B cell (primary cell): ENCODE results near the gene MFSD8. TPM values are rescaled to one million over a fixed set of nuclear protein-coding genes. Genes with fewer than 3 reads are reported as not detected.

Experiments used
- ATAC-seq: fragments of 200-7000 bp; cut with Tn5 transposase; one replicate; pipeline ENCODE4 v1.10.0; 2021; ENCODE audit warnings: low read depth, mild to moderate bottlenecking, moderate number of reproducible peaks, moderate library complexity
- CTCF ChIA-PET: fragments of 350-600 bp; sonication (Branson Sonifier 250); formaldehyde crosslinking; loops from one replicate; lab custom pipeline; 2021; ENCODE audit warnings: antibody characterized with exemption, inconsistent platforms; lab: Charles Lee
- POLR2A ChIA-PET: fragments of 350-600 bp; sonication (Branson Sonifier 250); formaldehyde crosslinking; loops from one replicate; lab custom pipeline; 2021; ENCODE audit warnings: antibody characterized with exemption; lab: Charles Lee
- DNase-seq: peaks from one replicate; pipeline ENCODE4 v3.0.0; 2013
- H2AFZ ChIP-seq: 2 replicates; pipeline ENCODE4 v1.6.1; 2012; ENCODE audit warnings: mild to moderate bottlenecking, low read depth, low read length; ENCODE audit not compliant: insufficient read depth, poor library complexity, severe bottlenecking
- H3K27ac ChIP-seq, 2 donors: 1 replicate in 1 of 2; 2 replicates in 1 of 2; pipeline ENCODE4 v1.5.1; 2012 to 2013; ENCODE audit warnings: low read length in 2 of 2, mild to moderate bottlenecking in 2 of 2, moderate library complexity in 1 of 2
- H3K27me3 ChIP-seq, 4 experiments: fragments of 200-600 bp in 1 of 4; sonication (generic) in 1 of 4; replicated peaks in 1 of 4; 1 replicate in 2 of 4; 2 replicates in 2 of 4; pipeline versions ENCODE4 v1.6.1 to v1.7.0; 2013 to 2016; ENCODE audit warnings: low read length in 3 of 4, mild to moderate bottlenecking in 2 of 4, mixed read lengths in 1 of 4, moderate library complexity in 1 of 4; ENCODE audit not compliant: insufficient read depth in 4 of 4, control insufficient read depth in 3 of 4; ENCODE audit errors: control extremely low read depth in 1 of 4
- H3K36me3 ChIP-seq, 2 experiments: replicated peaks in 1 of 2; 1 replicate in 1 of 2; 2 replicates in 1 of 2; pipeline versions ENCODE4 v1.6.1 to v1.7.1; 2013; ENCODE audit warnings: low read length in 1 of 2; ENCODE audit not compliant: insufficient read depth in 2 of 2, control insufficient read depth in 1 of 2; ENCODE audit errors: control extremely low read depth in 1 of 2, extremely low read depth in 1 of 2
- H3K4me1 ChIP-seq, 2 donors: fragments of 200-600 bp in 1 of 2; sonication (generic) in 1 of 2; 1 replicate in 1 of 2; 2 replicates in 1 of 2; pipeline versions ENCODE4 v1.5.1 to v1.6.1; 2013 to 2017; ENCODE audit warnings: low read length in 2 of 2; ENCODE audit not compliant: control insufficient read depth in 2 of 2, insufficient read depth in 2 of 2
- H3K4me2 ChIP-seq: replicated peaks from 2 replicates; pipeline ENCODE3; 2012; ENCODE audit warnings: mild to moderate bottlenecking, low read depth, low read length; ENCODE audit not compliant: poor library complexity, severe bottlenecking
- H3K4me3 ChIP-seq, 5 experiments: fragments of 200-600 bp in 1 of 5; sonication (generic) in 1 of 5; 1 replicate in 3 of 5; 2 replicates in 2 of 5; pipeline versions ENCODE4 v1.5.1 to v1.7.0; 2011 to 2016; ENCODE audit warnings: low read length in 4 of 5, mild to moderate bottlenecking in 4 of 5, low read depth in 2 of 5, control low read depth in 1 of 5, moderate library complexity in 1 of 5; ENCODE audit not compliant: insufficient read depth in 1 of 5; ENCODE audit errors: control extremely low read depth in 1 of 5, extremely low read depth in 1 of 5
- H3K79me2 ChIP-seq: fragments of 200-600 bp; sonication (generic); one replicate; pipeline ENCODE4 v1.6.0; 2016; ENCODE audit warnings: low read length; ENCODE audit not compliant: control insufficient read depth, insufficient read depth
- H3K9ac ChIP-seq: fragments of 200-600 bp; sonication (generic); 2 replicates; pipeline ENCODE4 v1.6.1; 2017; ENCODE audit warnings: mild to moderate bottlenecking, low read length, moderate library complexity
- H3K9me3 ChIP-seq, 3 donors: one replicate each; pipeline versions ENCODE4 v1.6.1 to v1.7.1; 2013; ENCODE audit warnings: low read length in 2 of 3; ENCODE audit not compliant: control insufficient read depth in 2 of 3, insufficient read depth in 1 of 3; ENCODE audit errors: control extremely low read depth in 1 of 3
- H4K20me1 ChIP-seq: 2 replicates; pipeline ENCODE4 v1.6.0; 2012; ENCODE audit warnings: mild to moderate bottlenecking, low read length; ENCODE audit not compliant: insufficient read depth, control insufficient read depth, poor library complexity, severe bottlenecking
- H3K27ac Mint-ChIP-seq: one replicate; pipeline ENCODE4 v1.8.0; 2021; ENCODE audit warnings: mixed read lengths
- H3K27me3 Mint-ChIP-seq: one replicate; pipeline ENCODE4 v1.8.0; 2021; ENCODE audit warnings: mixed read lengths
- H3K4me1 Mint-ChIP-seq: one replicate; pipeline ENCODE4 v1.8.0; 2021; ENCODE audit warnings: mixed read lengths
- H3K4me3 Mint-ChIP-seq: one replicate; pipeline ENCODE4 v1.8.0; 2021; ENCODE audit warnings: mixed read lengths
- H3K9me3 Mint-ChIP-seq: one replicate; pipeline ENCODE4 v1.8.0; 2022; ENCODE audit warnings: mixed read lengths; ENCODE audit not compliant: insufficient read depth
- CTCF ChIP-seq: fragments of 200-600 bp; IDR thresholded peaks from one replicate; pipeline ENCODE4 v1.8.0; 2022; ENCODE audit warnings: antibody characterized with exemption, mild to moderate bottlenecking
- EZH2 ChIP-seq: IDR thresholded peaks from 2 replicates; pipeline ENCODE4 v1.6.1; 2012; ENCODE audit warnings: borderline replicate concordance, low read depth, mild to moderate bottlenecking, moderate library complexity, low read length; ENCODE audit not compliant: insufficient read depth, poor library complexity, severe bottlenecking
- WGBS: methylation state at CpG from one replicate; pipeline ENCODE4 v1.1.5; 2013; ENCODE audit warnings: missing lambda C conversion rate; ENCODE audit not compliant: insufficient coverage; 5-methylcytosine and 5-hydroxymethylcytosine counted together
- intact Hi-C: fragments of 100-400 bp; cut with micrococcal nuclease; formaldehyde crosslinking; loops from one replicate; pipeline ENCODE4 v1.10.0; 2022
- polyA plus RNA-seq: library from polyadenylated mRNA; depleted of rRNA; stranded (reverse); fragments of >200 nt; gene quantifications from 2 replicates; pipeline ENCODE4 v1.2.3, GENCODE V29; 2012
- total RNA-seq, 2 donors: library from RNA; stranded (reverse); fragments of 120-200 nt in 1 of 2; gene quantifications; 1 replicate in 1 of 2; 2 replicates in 1 of 2; pipeline versions ENCODE4 v1.2.3 to v1.2.4, GENCODE V29; 2013 to 2022

The MFSD8 gene
- total and polyA plus RNA-seq, 2 donors (not counting 1 experiment from before 2014, with no cell fraction given): 18.4 to 53.1 TPM

- Histone ChIP-seq H3K4me2 (no peak overlapping the region), H3K27ac (no peak overlapping the region), H3K4me1 (peaks cover 5 to 12% of the 10 kb centered on the region in 2 donors), H3K36me3 (peaks cover 0 to 12% of the 10 kb centered on the region in 2 experiments), H3K4me3 (no peak overlapping the region), H3K9ac (no peak overlapping the region), H3K9me3 (no peaks in the 10 kb centered on the region), H3K27me3 (no peaks in the 10 kb centered on the region), H2AFZ (no peak overlapping the region), H3K79me2 (peaks cover 87% of the 10 kb centered on the region), H4K20me1 (peaks cover 14% of the 10 kb centered on the region)
- ChIA-PET POLR2A (no interaction called here), CTCF (interaction anchor here (0.5 kb wide), 1 partner anchor 96 kb away, joined by 3 read pairs; no protein-coding TSS in a partner anchor)
- ATAC-seq (no peak), DNase-seq (no peak)
- Mint-ChIP-seq H3K4me3 (no peak overlapping the region), H3K4me1 (peaks cover 20% of the 10 kb centered on the region), H3K27ac (no peak overlapping the region), H3K27me3 (no peaks in the 10 kb centered on the region), H3K9me3 (no peaks in the 10 kb centered on the region)
- intact Hi-C loops: no loop called here
- no peak for TF ChIP-seq CTCF
- no peak for TF ChIP-seq EZH2
- no CpG with 5 or more reads among the region's 2 CpGs for WGBS
These were observed 3.6 kb upstream of the MFSD8 start for GRCh38 chr4:127968586-127968985.

- H3K27ac Mint-ChIP-seq: no peak overlapping the region
- peaks cover 82% of the 10 kb centered on the region for H3K79me2 ChIP-seq
- intact Hi-C loops: no loop called here
These were observed 2.3 kb upstream of the MFSD8 start for GRCh38 chr4:127967141-127967775.

More at GRCh38 chr4:127967141-127967775, 2.3 kb upstream of the MFSD8 start:
- H3K4me1 Mint-ChIP-seq: peaks cover 32% of the 10 kb centered on the region
- ChIA-PET CTCF (interaction anchor here (0.6 to 0.7 kb wide), 2 partner anchors 50 to 274 kb away, joined by 3 read pairs; no protein-coding TSS in a partner anchor), POLR2A (no interaction called here)
- H3K27ac ChIP-seq: no peak overlapping the region
- no peaks in the 10 kb centered on the region for H3K27me3 ChIP-seq
- H3K4me3 ChIP-seq: no peak overlapping the region
- ATAC-seq: no peak
- no peak overlapping the region for H3K9ac ChIP-seq
- WGBS: no CpG with 5 or more reads among the region's 1 CpG
- H3K9me3 Mint-ChIP-seq: no peaks in the 10 kb centered on the region
- H3K4me2 ChIP-seq: no peak overlapping the region
- H3K4me1 ChIP-seq: peaks cover 5 to 18% of the 10 kb centered on the region in 2 donors
- no peak overlapping the region for H2AFZ ChIP-seq
- no peak for DNase-seq
- peaks cover 0 to 4% of the 10 kb centered on the region in 2 experiments for H3K36me3 ChIP-seq
- peaks cover 13% of the 10 kb centered on the region for H4K20me1 ChIP-seq
- TF ChIP-seq CTCF: no peak
- TF ChIP-seq EZH2: no peak
- no peaks in the 10 kb centered on the region for H3K27me3 Mint-ChIP-seq
- peak overlapping the region; percentile 40 for H3K4me3 Mint-ChIP-seq
- H3K9me3 ChIP-seq: no peaks in the 10 kb centered on the region
